Measurements from ENCODE around the gene CHRM3. TPM values are rescaled to one million over a fixed set of nuclear protein-coding genes. Genes with fewer than 3 reads are reported as not detected.

Gene CHRM3
- total RNA-seq, 1 experiment from 2014 or later = not detected

DNA sequence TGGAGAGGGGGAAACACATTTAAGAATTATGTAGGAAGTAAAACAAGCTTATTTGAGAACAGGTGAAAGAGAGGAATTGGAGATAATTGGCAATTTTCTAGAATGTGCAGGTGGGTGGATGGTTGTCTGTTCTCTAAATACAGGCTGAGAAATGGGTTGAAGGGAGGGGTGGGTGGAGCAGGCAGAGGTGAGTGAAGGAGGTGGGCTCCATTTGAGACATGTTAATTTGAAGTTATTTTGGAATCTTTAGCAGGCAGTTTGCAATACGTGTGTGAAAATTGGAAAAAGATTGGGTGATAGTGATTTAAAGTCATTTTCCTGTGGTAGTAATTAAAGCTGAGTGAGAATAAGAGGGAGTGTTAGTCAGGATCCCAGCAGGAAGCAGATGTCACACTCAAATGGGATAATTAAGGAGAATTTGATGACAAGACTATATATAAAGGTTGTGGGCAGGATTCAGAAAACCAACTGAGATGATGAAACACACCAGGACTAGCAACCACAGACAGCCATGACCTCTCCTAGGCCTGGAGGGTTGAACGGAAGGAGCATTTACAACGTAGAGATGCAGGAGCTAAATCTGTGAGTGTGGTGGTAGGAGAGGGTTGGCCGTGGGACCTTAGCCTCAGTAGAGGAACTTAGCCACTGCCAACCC lies 40.6 kb downstream of the CHRM3 start:
- Histone ChIP-seq H3K27me3 (replicated peaks) (no peaks in the 10 kb centered on the region), H3K36me3 (no peaks in the 10 kb centered on the region), H3K4me1 (replicated peaks) (no peaks in the 10 kb centered on the region), H3K4me3 (no peak overlapping the region), H3K27ac (no peak overlapping the region), H3K9me3 (replicated peaks) (peaks cover 4% of the 10 kb centered on the region)
- no peak for DNase-seq (ENCODE audit: low read depth in 1 of 2, low spot score in 2 of 2)

DNA sequence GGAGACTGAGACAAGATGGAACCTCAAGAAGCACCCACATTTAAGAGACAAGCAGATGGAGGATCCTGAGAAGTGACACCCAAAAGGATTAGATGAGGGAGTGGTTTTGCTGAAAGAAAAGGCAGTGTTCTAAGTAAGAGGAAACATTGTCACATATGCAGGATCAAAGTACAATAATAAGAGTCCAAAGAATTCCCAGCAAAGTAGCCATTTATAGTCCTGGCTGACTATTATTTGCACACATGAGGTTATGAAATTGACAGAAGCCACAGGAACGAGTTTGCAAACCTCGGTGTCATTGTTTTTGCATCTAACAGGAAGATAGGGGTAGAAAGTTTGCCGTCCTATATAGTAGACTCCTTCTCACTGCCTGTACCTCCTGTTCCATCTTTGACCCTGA lies 41.3 kb downstream of the CHRM3 start:
- no peak overlapping the region for H3K27ac ChIP-seq
- H3K9me3 ChIP-seq (replicated peaks) = peaks cover 3% of the 10 kb centered on the region
- H3K36me3 ChIP-seq = no peaks in the 10 kb centered on the region
- no peak overlapping the region for H3K4me3 ChIP-seq
- H3K4me1 ChIP-seq (replicated peaks) = no peaks in the 10 kb centered on the region
- H3K27me3 ChIP-seq (replicated peaks) = no peaks in the 10 kb centered on the region
- no peak for DNase-seq (ENCODE audit: low read depth in 1 of 2, low spot score in 2 of 2)

DNA sequence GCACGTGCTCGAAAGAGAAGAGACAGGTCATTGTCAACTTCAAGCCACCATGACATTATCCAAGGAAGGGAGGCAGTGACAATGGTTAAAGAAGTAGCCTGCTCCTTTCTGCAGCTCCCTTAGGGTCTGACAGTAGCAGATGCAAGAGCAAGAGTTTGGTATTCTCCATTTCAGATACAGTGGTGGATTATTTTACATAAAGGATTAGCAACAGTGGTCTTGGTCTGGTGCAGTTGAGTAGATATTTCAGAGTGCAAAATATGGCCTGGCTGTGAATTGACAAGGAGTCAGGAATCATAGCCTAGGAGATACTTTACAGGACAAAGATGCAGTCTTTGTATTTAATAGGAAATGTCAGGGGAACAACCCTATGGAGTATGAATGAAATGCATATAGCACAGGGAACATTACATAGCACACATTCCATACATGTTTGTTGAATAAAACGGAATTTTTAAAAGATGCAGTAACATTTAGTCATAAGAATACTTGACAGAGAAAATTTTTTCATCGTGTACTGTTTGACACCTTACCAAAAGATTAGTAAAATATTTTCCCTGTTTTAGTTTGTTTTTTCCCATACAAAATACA lies 41.8 kb downstream of the CHRM3 start:
- DNase-seq (ENCODE audit: low read depth in 1 of 2, low spot score in 2 of 2) = no peak
- no peaks in the 10 kb centered on the region for H3K4me1 ChIP-seq (replicated peaks)
- no peaks in the 10 kb centered on the region for H3K36me3 ChIP-seq
- H3K27me3 ChIP-seq (replicated peaks) = no peaks in the 10 kb centered on the region
- no peak overlapping the region for H3K4me3 ChIP-seq
- H3K27ac ChIP-seq = no peak overlapping the region
- H3K9me3 ChIP-seq (replicated peaks) = no peaks in the 10 kb centered on the region; the same call in none of the 2 replicates

GRCh38 chr1:239429163-239429562 lies 42.8 kb downstream of the CHRM3 start:
- H3K9me3 ChIP-seq (replicated peaks) = no peaks in the 10 kb centered on the region; the same call in none of the 2 replicates
- no peak overlapping the region for H3K4me3 ChIP-seq
- no peaks in the 10 kb centered on the region for H3K4me1 ChIP-seq (replicated peaks)
- H3K36me3 ChIP-seq = no peaks in the 10 kb centered on the region
- no peak overlapping the region for H3K27ac ChIP-seq
- no peaks in the 10 kb centered on the region for H3K27me3 ChIP-seq (replicated peaks)
- no peak for DNase-seq (ENCODE audit: low read depth in 1 of 2, low spot score in 2 of 2)

DNA sequence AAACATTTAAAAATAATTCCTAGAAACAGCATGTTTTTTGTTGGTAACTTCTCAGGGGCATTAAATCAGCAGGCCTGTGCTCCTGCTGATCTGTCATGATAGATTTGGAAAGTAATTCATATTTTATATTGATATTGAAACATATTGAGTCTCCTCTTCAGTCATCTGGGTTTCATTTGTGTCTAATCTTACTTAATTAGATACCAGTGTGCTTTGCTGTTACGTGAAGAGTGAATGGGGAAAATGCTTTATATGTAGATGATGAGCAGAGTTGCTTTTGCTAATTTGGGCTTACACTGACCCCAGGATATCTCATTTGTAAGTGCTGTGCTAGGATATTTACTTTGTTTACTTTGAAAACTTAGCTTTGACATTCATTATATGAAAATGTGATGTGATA lies 45.9 kb downstream of the CHRM3 start:
- H3K27me3 ChIP-seq (replicated peaks) = no peaks in the 10 kb centered on the region
- no peaks in the 10 kb centered on the region for H3K36me3 ChIP-seq
- DNase-seq (ENCODE audit: low read depth in 1 of 2, low spot score in 2 of 2) = no peak
- no peaks in the 10 kb centered on the region; the same call in none of the 2 replicates for H3K9me3 ChIP-seq (replicated peaks)
- H3K4me3 ChIP-seq = no peak overlapping the region
- H3K4me1 ChIP-seq (replicated peaks) = no peaks in the 10 kb centered on the region
- H3K27ac ChIP-seq = no peak overlapping the region

DNA sequence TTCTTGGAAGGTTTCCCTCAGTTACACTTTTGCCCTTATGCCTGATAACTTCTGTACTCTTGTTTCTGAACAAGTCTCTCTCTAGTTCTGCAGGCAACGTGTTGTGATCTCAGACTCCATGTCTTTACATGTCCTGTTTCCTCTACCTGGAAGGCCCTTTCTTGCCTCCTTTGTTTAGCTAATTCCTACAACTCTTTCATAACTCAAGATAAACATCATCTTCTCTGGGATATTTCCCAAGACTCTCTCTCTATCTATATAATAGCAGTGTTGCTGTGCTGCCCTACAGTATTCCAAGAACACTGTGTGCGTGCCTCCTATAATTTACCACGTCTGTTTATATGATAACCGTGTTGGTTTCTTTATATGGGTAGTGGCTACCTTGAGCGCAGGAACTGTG lies 47.8 kb downstream of the CHRM3 start:
- no peak overlapping the region for H3K27ac ChIP-seq
- H3K9me3 ChIP-seq (replicated peaks) = no peaks in the 10 kb centered on the region; the same call in 1 of the 2 replicates
- H3K4me3 ChIP-seq = no peak overlapping the region
- DNase-seq (ENCODE audit: low read depth in 1 of 2, low spot score in 2 of 2) = no peak
- no peaks in the 10 kb centered on the region for H3K4me1 ChIP-seq (replicated peaks)
- no peaks in the 10 kb centered on the region for H3K27me3 ChIP-seq (replicated peaks)
- no peaks in the 10 kb centered on the region for H3K36me3 ChIP-seq
